IMR-90 (cell line): ENCODE measurements around the gene IRAK2. TPM values are rescaled to one million over a fixed set of nuclear protein-coding genes. Genes with fewer than 3 reads are reported as not detected.

Experiments used
- ATAC-seq: fragments of 200-7000 bp; cut with Tn5 transposase; 2 replicates; pipeline ENCODE4 v1.9.1; 2020; ENCODE audit warnings: low read depth, mild to moderate bottlenecking, moderate library complexity
- BruUV-seq: library from RNA; stranded (reverse); fragments of 400-500 nt; replicated peaks from 2 replicates; lab custom pipeline; 2021; lab: Mats Ljungman, UMichigan
- CTCF ChIA-PET: fragments of 300-600 bp; formaldehyde crosslinking; extraction: SDS; loops from one replicate; lab custom pipeline; 2021; ENCODE audit warnings: antibody characterized with exemption; lab: Yijun Ruan, JAX
- POLR2A ChIA-PET: fragments of 300-600 bp; sonication (Branson Sonifier 250); formaldehyde crosslinking; loops from one replicate; lab custom pipeline; 2022; ENCODE audit warnings: antibody characterized with exemption; ENCODE audit not compliant: unreplicated experiment; lab: Charles Lee
- DNase-seq: peaks from one replicate; pipeline ENCODE4 v3.0.0; 2013
- H2AFZ ChIP-seq: replicated peaks from 2 replicates; pipeline ENCODE3; 2013; ENCODE audit warnings: low read length, mild to moderate bottlenecking; ENCODE audit not compliant: poor library complexity
- H2AK5ac ChIP-seq: 2 replicates; pipeline ENCODE4 v1.6.1; 2013; ENCODE audit warnings: low read depth, low read length, inconsistent platforms
- H2AK9ac ChIP-seq: replicated peaks from 2 replicates; pipeline ENCODE3; 2013; ENCODE audit warnings: mild to moderate bottlenecking, low read depth, low read length, moderate library complexity; ENCODE audit not compliant: poor library complexity
- H2BK120ac ChIP-seq: 2 replicates; pipeline ENCODE4 v1.6.1; 2013; ENCODE audit warnings: low read depth, low read length, inconsistent platforms
- H2BK15ac ChIP-seq: 3 replicates; pipeline ENCODE4 v1.6.1; 2013; ENCODE audit warnings: low read depth, low read length, inconsistent platforms
- H2BK20ac ChIP-seq: 2 replicates; pipeline ENCODE4 v1.6.1; 2013; ENCODE audit warnings: low read depth, mild to moderate bottlenecking, inconsistent platforms, low read length, moderate library complexity
- H2BK5ac ChIP-seq: 2 replicates; pipeline ENCODE4 v1.6.1; 2013; ENCODE audit warnings: mild to moderate bottlenecking, low read depth, low read length, inconsistent platforms; ENCODE audit not compliant: poor library complexity, severe bottlenecking
- H3K14ac ChIP-seq: replicated peaks from 2 replicates; pipeline ENCODE4 v1.6.1; 2013; ENCODE audit warnings: low read depth, low read length, inconsistent platforms
- H3K18ac ChIP-seq: 2 replicates; pipeline ENCODE4 v1.6.1; 2013; ENCODE audit warnings: low read depth, low read length, control low read depth
- H3K23ac ChIP-seq: 2 replicates; pipeline ENCODE4 v1.6.1; 2013; ENCODE audit warnings: low read depth, low read length, inconsistent platforms
- H3K27ac ChIP-seq: 2 replicates; pipeline ENCODE4 v1.5.1; 2013; ENCODE audit warnings: mild to moderate bottlenecking, control low read depth, low read length; ENCODE audit not compliant: insufficient read depth
- H3K27me3 ChIP-seq: 2 replicates; pipeline ENCODE4 v1.6.1; 2013; ENCODE audit warnings: low read length; ENCODE audit not compliant: control insufficient read depth, insufficient read depth
- H3K36me3 ChIP-seq: 2 replicates; pipeline ENCODE4 v1.6.1; 2013; ENCODE audit warnings: low read length, mixed read lengths; ENCODE audit not compliant: control insufficient read depth, insufficient read depth
- H3K4ac ChIP-seq: 2 replicates; pipeline ENCODE4 v1.6.1; 2013; ENCODE audit warnings: low read depth, low read length, inconsistent platforms
- H3K4me1 ChIP-seq: 2 replicates; pipeline ENCODE4 v1.6.1; 2013; ENCODE audit warnings: low read length, mixed read lengths; ENCODE audit not compliant: control insufficient read depth, insufficient read depth
- H3K4me2 ChIP-seq: 2 replicates; pipeline ENCODE4 v1.6.1; 2013; ENCODE audit warnings: low read depth, mild to moderate bottlenecking, control low read depth, low read length, moderate library complexity
- H3K4me3 ChIP-seq: 2 replicates; pipeline ENCODE4 v1.5.1; 2013; ENCODE audit warnings: low read depth, mild to moderate bottlenecking, control low read depth, low read length, moderate library complexity; ENCODE audit not compliant: insufficient read depth
- H3K56ac ChIP-seq: 2 replicates; pipeline ENCODE4 v1.6.1; 2013; ENCODE audit warnings: low read length, inconsistent platforms; ENCODE audit not compliant: insufficient read depth; ENCODE audit errors: extremely low read depth
- H3K79me1 ChIP-seq, 2 experiments: 2 replicates each; pipeline ENCODE4 v1.6.1; 2013; ENCODE audit warnings: low read length in 2 of 2, inconsistent platforms in 1 of 2, low read depth in 1 of 2
- H3K9ac ChIP-seq: 2 replicates; pipeline ENCODE4 v1.6.1; 2013; ENCODE audit warnings: low read depth, low read length, control low read depth
- H3K9me1 ChIP-seq: 2 replicates; pipeline ENCODE4 v1.6.1; 2013; ENCODE audit warnings: low read length, inconsistent platforms; ENCODE audit not compliant: insufficient read depth
- H3K9me3 ChIP-seq: 2 replicates; pipeline ENCODE4 v1.6.1; 2013; ENCODE audit warnings: low read length; ENCODE audit not compliant: control insufficient read depth, insufficient read depth
- H4K20me1 ChIP-seq: 2 replicates; pipeline ENCODE4 v1.6.1; 2013; ENCODE audit warnings: low read length, inconsistent platforms; ENCODE audit not compliant: insufficient read depth
- H4K5ac ChIP-seq: 2 replicates; pipeline ENCODE4 v1.6.1; 2013; ENCODE audit warnings: mild to moderate bottlenecking, low read depth, low read length, control low read depth
- H4K8ac ChIP-seq, 2 experiments: 2 replicates each; pipeline ENCODE4 v1.6.1; 2013; ENCODE audit warnings: low read depth in 2 of 2, low read length in 2 of 2, control low read depth in 1 of 2, inconsistent platforms in 1 of 2
- H4K91ac ChIP-seq: 2 replicates; pipeline ENCODE4 v1.6.1; 2013; ENCODE audit warnings: low read depth, low read length, inconsistent platforms; ENCODE audit not compliant: insufficient read depth
- CEBPB ChIP-seq: IDR thresholded peaks from 2 replicates; pipeline ENCODE4 v1.6.1; 2012; ENCODE audit warnings: low read depth, low read length, improper control_type of control experiment
- CHD1 ChIP-seq: IDR thresholded peaks from 2 replicates; pipeline ENCODE4 v1.6.1; 2012; ENCODE audit warnings: low read depth, low read length, improper control_type of control experiment
- CTCF ChIP-seq: conservative IDR thresholded peaks from 2 replicates; pipeline ENCODE4 v1.5.1; 2012; ENCODE audit warnings: mild to moderate bottlenecking, low read depth, low read length, improper control_type of control experiment
- ELK1 ChIP-seq: fragments of 150-350 bp; IDR thresholded peaks from 2 replicates; pipeline ENCODE4 v1.6.1; 2016; ENCODE audit warnings: low read depth, mild to moderate bottlenecking, low read length, moderate library complexity, borderline replicate concordance
- FOS ChIP-seq: fragments of 150-350 bp; IDR thresholded peaks from 2 replicates; pipeline ENCODE4 v1.6.1; 2016; ENCODE audit warnings: low read depth, low read length
- MAFK ChIP-seq: IDR thresholded peaks from 2 replicates; pipeline ENCODE4 v1.6.1; 2012; ENCODE audit warnings: low read depth, low read length, improper control_type of control experiment
- MAZ ChIP-seq: IDR thresholded peaks from 2 replicates; pipeline ENCODE4 v1.6.1; 2012; ENCODE audit warnings: low read depth, mild to moderate bottlenecking, low read length, improper control_type of control experiment, moderate library complexity, borderline replicate concordance
- MXI1 ChIP-seq: IDR thresholded peaks from 2 replicates; pipeline ENCODE4 v1.6.1; 2012; ENCODE audit warnings: low read depth, mild to moderate bottlenecking, low read length, moderate library complexity, borderline replicate concordance
- POLR2A ChIP-seq: IDR thresholded peaks from 2 replicates; pipeline ENCODE4 v1.6.1; 2012; ENCODE audit warnings: mild to moderate bottlenecking, low read depth, low read length
- RFX5 ChIP-seq: IDR thresholded peaks from 2 replicates; pipeline ENCODE4 v1.8.0; 2012; ENCODE audit warnings: low read depth, mild to moderate bottlenecking, low read length, moderate library complexity
- SMC3 ChIP-seq: fragments of 150-350 bp; IDR thresholded peaks from 2 replicates; pipeline ENCODE4 v1.6.1; 2016; ENCODE audit warnings: low read depth, mild to moderate bottlenecking, antibody characterized with exemption, low read length, moderate library complexity
- USF2 ChIP-seq: fragments of 150-350 bp; IDR thresholded peaks from 2 replicates; pipeline ENCODE4 v1.6.1; 2017; ENCODE audit warnings: mild to moderate bottlenecking, antibody characterized with exemption, low read length, low read depth
- WGBS, 2 experiments: methylation state at CpG; one replicate each; pipeline versions ENCODE4 v1.1.5 to v1.1.7; 2013; ENCODE audit warnings: missing lambda C conversion rate in 2 of 2; ENCODE audit not compliant: insufficient read length in 1 of 2; ENCODE audit errors: extremely low coverage in 2 of 2; 5-methylcytosine and 5-hydroxymethylcytosine counted together
- dilution Hi-C: fragments of 300-500 bp; cut with HindIII; formaldehyde crosslinking; loops from one replicate; pipeline ENCODE4 v1.14.3; 2018; ENCODE audit warnings: low sequenced_read_pairs; ENCODE audit not compliant: unreplicated experiment
- in situ Hi-C: fragments of 300-500 bp; cut with MboI; formaldehyde crosslinking; loops from 3 replicates; pipeline ENCODE4 v1.14.3; 2019; ENCODE audit warnings: low sequenced_read_pairs, inconsistent platforms, mixed read lengths
- intact Hi-C: fragments of 100-400 bp; cut with micrococcal nuclease; formaldehyde crosslinking; loops from 2 replicates; pipeline ENCODE4 v1.10.0; 2022
- polyA plus RNA-seq, 3 experiments: library from polyadenylated mRNA; depleted of rRNA; stranded (reverse); fragments of >200 nt; gene quantifications; 2 replicates each; pipeline ENCODE4 v1.2.3, GENCODE V29; 2012; ENCODE audit warnings: low replicate concordance in 1 of 3
- total RNA-seq: library from RNA; depleted of rRNA; stranded (reverse); fragments of >200 nt; gene quantifications from 2 replicates; pipeline ENCODE4 v1.2.3, GENCODE V29; 2012

IRAK2 gene
- total and polyA plus RNA-seq, 2 of the 4 experiments (the other 2 are of a cell fraction): 6.9 to 8.1 TPM

- Histone ChIP-seq H3K4me1 (peaks cover 20% of the 10 kb centered on the region), H3K9me3 (no peaks in the 10 kb centered on the region), H3K79me1 (peaks cover 12 to 36% of the 10 kb centered on the region in 2 experiments), H2AFZ (no peak overlapping the region), H2BK120ac (no peak overlapping the region; the same call in 1 of the 2 replicates), H3K18ac (no peak overlapping the region), H3K9ac (no peak overlapping the region), H4K20me1 (0 out of 2 replicates have a peak, but pooled peaks cover 3% of the 10 kb centered on the region), H3K27me3 (no peaks in the 10 kb centered on the region), H3K36me3 (peaks cover 2% of the 10 kb centered on the region; the same call in 1 of the 2 replicates), H3K4me2 (no peak overlapping the region), H4K91ac (no peak overlapping the region), H3K23ac (no peak overlapping the region), H3K27ac (no peak overlapping the region), H4K8ac (no peak overlapping the region), H2BK5ac (no peak overlapping the region), H3K4me3 (no peak overlapping the region), H3K14ac (0 out of 2 replicates have a peak overlapping the region, but pooled peaks have one; percentile 13), H3K4ac (no peak overlapping the region), H4K5ac (no peak overlapping the region), H2AK9ac (no peak overlapping the region), H3K9me1 (peaks cover 27% of the 10 kb centered on the region), H3K56ac (no peak overlapping the region), H2AK5ac (no peak overlapping the region), H2BK20ac (no peak overlapping the region), H2BK15ac (no peak overlapping the region)
- dilution Hi-C loops (no loop called here), intact Hi-C loops (no loop called here), in situ Hi-C loops (no loop called here)
- ChIA-PET POLR2A (no interaction called here), CTCF (interaction anchor here (1.7 kb wide), 1 partner anchor 13 kb away, joined by 5 read pairs; no protein-coding TSS in a partner anchor)
- TF ChIP-seq CTCF (no peak), MAFK (no peak), CHD1 (no peak), FOS (no peak), RFX5 (no peak), CEBPB (no peak), MAZ (no peak), ELK1 (no peak), MXI1 (no peak), POLR2A (no peak), USF2 (no peak), SMC3 (no peak)
- BruUV-seq: TSS peak; percentile 29
- DNase-seq (no peak), ATAC-seq (no peak)
- 86% methylated on average over 2 of the region's 4 CpGs; no CpG with 5 or more reads in 1 of the 2 experiments for WGBS, 2 experiments
These were observed 22.7 kb downstream of the IRAK2 start for GRCh38 chr3:10187290-10187876.
